ENCODE measurements around the gene SMIM13. TPM values are rescaled to one million over a fixed set of nuclear protein-coding genes. Genes with fewer than 3 reads are reported as not detected.

The SMIM13 gene
- 86.7 TPM for total RNA-seq

GRCh38 chr6:11093626-11094410 is at the start of gene SMIM13:
Gene SMIM13 (plus strand): TSS chr6:11093834. CDS start chr6:11094314, 480 bp downstream.

GRCh38 chr6:11043961-11044711 is 49.5 kb upstream of the SMIM13 start, which contains the start of gene ELOVL2:
Gene ELOVL2 (minus strand): TSS chr6:11044305. CDS start chr6:11044230, 75 bp downstream.

GRCh38 chr6:11110921-11111768 is 17.5 kb downstream of the SMIM13 start, which contains the start of gene ERVFRD-1:
Gene ERVFRD-1 (minus strand): TSS chr6:11111725. CDS start chr6:11105310, 6,415 bp downstream.

Small RNAs within 50 kb of the gene (small RNA-seq; reads per million reads assigned to genes)
- not detected for gene AL136139.1 (ENCODE audit: low replicate concordance)

Other genes starting within 250 kb of the SMIM13 start
- gene GCM2, start 211.8 kb upstream of the SMIM13 start, total RNA-seq: not detected
- gene SYCP2L, start 206.8 kb upstream of the SMIM13 start, total RNA-seq: 11.9 TPM
- gene ELOVL2, start 49.5 kb upstream of the SMIM13 start, total RNA-seq: 45.7 TPM
- gene ERVFRD-1, start 17.9 kb downstream of the SMIM13 start, total RNA-seq: not detected
- gene NEDD9, start 138.8 kb downstream of the SMIM13 start, total RNA-seq: 36.3 TPM

Measured in parietal lobe (tissue), 2 donors.